Measurements from ENCODE around the gene ATP6V1F.

GRCh38 chr7:128867241-128867640 lies 4.6 kb downstream of the ATP6V1F start:
- TF ChIP-seq CTCF (IDR thresholded peaks at IDR 0.05): no peak
- TF ChIP-seq POLR2A (IDR thresholded peaks at IDR 0.05): no peak
